ENCODE results near the gene SUPT5H. TPM values are rescaled to one million over a fixed set of nuclear protein-coding genes. Genes with fewer than 3 reads are reported as not detected.

SUPT5H gene
- total RNA-seq, 1 experiment from 2014 or later: 122 TPM

GRCh38 chr19:39496063-39496462 is 50.7 kb downstream of the SUPT5H start:
- DNase-seq (ENCODE audit: unreplicated experiment): no peak
- Mint-ChIP-seq H3K9me3 (ENCODE audit: unreplicated experiment) (no peaks in the 10 kb centered on the region), H3K27ac (ENCODE audit: low read depth, unreplicated experiment) (no peak overlapping the region), H3K36me3 (ENCODE audit: insufficient read depth, unreplicated experiment) (peaks cover 21% of the 10 kb centered on the region), H3K4me1 (ENCODE audit: insufficient read depth, unreplicated experiment) (peaks cover 14% of the 10 kb centered on the region), H3K4me3 (ENCODE audit: unreplicated experiment) (no peak overlapping the region), H3K27me3 (ENCODE audit: insufficient read depth, unreplicated experiment) (peaks cover 33% of the 10 kb centered on the region)
- CTCF ChIA-PET: interaction anchor here (0.6 to 1.2 kb wide), 6 partner anchors 10 to 27 kb away, joined by 3 to 6 read pairs (median 3); no protein-coding TSS in a partner anchor
- POLR2A ChIA-PET: interaction anchor here (0.9 kb wide), 1 partner anchor 51 kb away, joined by 3 read pairs; the partner anchor contains the start of gene SUPT5H
- intact Hi-C loops (cut with micrococcal nuclease): no loop called here
- no peak for TF ChIP-seq CTCF (IDR thresholded peaks at IDR 0.05; ENCODE audit: unreplicated experiment)
- no TSS peak for BruUV-seq (replicated peaks)

GRCh38 chr19:39497701-39497995 is 52.3 kb downstream of the SUPT5H start:
- DNase-seq (ENCODE audit: unreplicated experiment): no peak
- Mint-ChIP-seq H3K4me3 (ENCODE audit: unreplicated experiment) (peak overlapping the region; percentile 6), H3K4me1 (ENCODE audit: insufficient read depth, unreplicated experiment) (peaks cover 13% of the 10 kb centered on the region), H3K27ac (ENCODE audit: low read depth, unreplicated experiment) (no peak overlapping the region), H3K27me3 (ENCODE audit: insufficient read depth, unreplicated experiment) (peaks cover 33% of the 10 kb centered on the region), H3K36me3 (ENCODE audit: insufficient read depth, unreplicated experiment) (peaks cover 5% of the 10 kb centered on the region), H3K9me3 (ENCODE audit: unreplicated experiment) (no peaks in the 10 kb centered on the region)
- ChIA-PET CTCF (interaction anchor here (0.6 to 1.9 kb wide), 3 partner anchors 25 to 35 kb away, joined by 3 to 6 read pairs (median 4); partner anchors contain the start of gene EID2B), POLR2A (interaction anchor here (1.4 kb wide), 1 partner anchor 11 kb away, joined by 4 read pairs; no protein-coding TSS in a partner anchor)
- BruUV-seq (replicated peaks): no TSS peak
- no peak for TF ChIP-seq CTCF (IDR thresholded peaks at IDR 0.05; ENCODE audit: unreplicated experiment)
- intact Hi-C loops (cut with micrococcal nuclease): no loop called here

GRCh38 chr19:39497996-39498797 is 52.8 kb downstream of the SUPT5H start:
- no peak for TF ChIP-seq CTCF (IDR thresholded peaks at IDR 0.05; ENCODE audit: unreplicated experiment)
- ChIA-PET POLR2A (no interaction called here), CTCF (interaction anchor here (0.6 to 1.9 kb wide), 4 partner anchors 24 to 35 kb away, joined by 3 to 6 read pairs (median 4); partner anchors contain the start of gene EID2B)
- Mint-ChIP-seq H3K27ac (ENCODE audit: low read depth, unreplicated experiment) (no peak overlapping the region), H3K9me3 (ENCODE audit: unreplicated experiment) (no peaks in the 10 kb centered on the region), H3K27me3 (ENCODE audit: insufficient read depth, unreplicated experiment) (peaks cover 33% of the 10 kb centered on the region), H3K4me3 (ENCODE audit: unreplicated experiment) (peak overlapping the region; percentile 6), H3K36me3 (ENCODE audit: insufficient read depth, unreplicated experiment) (no peaks in the 10 kb centered on the region), H3K4me1 (ENCODE audit: insufficient read depth, unreplicated experiment) (peaks cover 8% of the 10 kb centered on the region)
- intact Hi-C loops (cut with micrococcal nuclease): no loop called here
- no peak for DNase-seq (ENCODE audit: unreplicated experiment)
- no TSS peak for BruUV-seq (replicated peaks)

- CTCF ChIA-PET: interaction anchor here (0.6 to 2.8 kb wide), 3 partner anchors 25 to 59 kb away, joined by 3 to 11 read pairs (median 6); partner anchors contain the start of gene EID2B
- Mint-ChIP-seq H3K4me3 (ENCODE audit: unreplicated experiment) (peak within 1 kb of the TSS; percentile 6), H3K36me3 (ENCODE audit: insufficient read depth, unreplicated experiment) (no peaks in the 10 kb centered on the region), H3K27me3 (ENCODE audit: insufficient read depth, unreplicated experiment) (peaks cover 33% of the 10 kb centered on the region), H3K9me3 (ENCODE audit: unreplicated experiment) (no peaks in the 10 kb centered on the region), H3K4me1 (ENCODE audit: insufficient read depth, unreplicated experiment) (peaks cover 7% of the 10 kb centered on the region), H3K27ac (ENCODE audit: low read depth, unreplicated experiment) (no peak within 1 kb of the TSS)
- DNase-seq (ENCODE audit: unreplicated experiment): no peak
- no TSS peak for BruUV-seq (replicated peaks)
- POLR2A ChIA-PET: interaction anchor here (1.1 kb wide), 1 partner anchor 54 kb away, joined by 3 read pairs; the partner anchor contains the start of gene SUPT5H
- TF ChIP-seq CTCF (IDR thresholded peaks at IDR 0.05; ENCODE audit: unreplicated experiment): no peak
- intact Hi-C loops (cut with micrococcal nuclease): no loop called here
These were observed 53.6 kb downstream of the SUPT5H start, which contains the start of gene DLL3 for GRCh38 chr19:39498798-39499642. TSS of gene DLL3 (plus strand) at chr19:39498947. CDS start at chr19:39498975, 28 bp downstream.
